HepG2 (cell line): ENCODE measurements around the gene RNF114. TPM values are rescaled to one million over a fixed set of nuclear protein-coding genes. Genes with fewer than 3 reads are reported as not detected.
A peak's percentile ranks its signal among the peaks of the same experiment; 100 is the strongest.

ENCODE experiments used
- FOXJ3 ChIP-seq: sonication (generic); formaldehyde crosslinking; IDR thresholded peaks from 2 replicates; pipeline ENCODE4 v1.4.0; 2020; ENCODE audit warnings: missing genetic modification reagents, mild to moderate bottlenecking, borderline replicate concordance
- FOXO1 ChIP-seq: sonication (generic); formaldehyde crosslinking; IDR thresholded peaks from 2 replicates; pipeline ENCODE4 v1.4.0; 2020; ENCODE audit warnings: missing genetic modification reagents
- GMEB1 ChIP-seq: sonication (generic); formaldehyde crosslinking; IDR thresholded peaks from 2 replicates; pipeline ENCODE4 v1.5.1; 2020; ENCODE audit warnings: missing genetic modification reagents, mild to moderate bottlenecking, borderline replicate concordance
- KAT2B ChIP-seq: fragments of 150-350 bp; IDR thresholded peaks from 2 replicates; pipeline ENCODE4 v1.6.1; 2014; ENCODE audit warnings: low read depth, low read length, borderline replicate concordance
- KDM3A ChIP-seq: IDR thresholded peaks from 2 replicates; pipeline ENCODE4 v1.6.1; 2018; ENCODE audit warnings: low read depth, missing compliant biosample characterization
- KDM4B ChIP-seq: sonication (generic); formaldehyde crosslinking; IDR thresholded peaks from 2 replicates; pipeline ENCODE4 v1.4.0; 2020; ENCODE audit warnings: missing genetic modification reagents
- KLF15 ChIP-seq: sonication (generic); formaldehyde crosslinking; IDR thresholded peaks from 2 replicates; pipeline ENCODE4 v1.8.1; 2023; ENCODE audit warnings: borderline replicate concordance, mild to moderate bottlenecking, inconsistent platforms, missing genetic modification reagents, mixed read lengths
- MAZ ChIP-seq, 2 experiments: sonication (generic) in 1 of 2; formaldehyde crosslinking in 1 of 2; IDR thresholded peaks; 2 replicates each; pipeline versions ENCODE4 v1.5.0 to v1.6.1; 2012 to 2020; ENCODE audit warnings: low read depth in 2 of 2, mild to moderate bottlenecking in 2 of 2, borderline replicate concordance in 1 of 2, improper control_type of control experiment in 1 of 2, low read length in 1 of 2, missing genetic modification reagents in 1 of 2, moderate library complexity in 1 of 2
- MED13 ChIP-seq: sonication (generic); formaldehyde crosslinking; IDR thresholded peaks from 2 replicates; pipeline ENCODE4 v1.5.0; 2020; ENCODE audit warnings: missing genetic modification reagents
- MIER2 ChIP-seq: IDR thresholded peaks from 2 replicates; pipeline ENCODE4 v1.6.1; 2016; ENCODE audit warnings: missing biosample characterization, missing genetic modification reagents
- MTA3 ChIP-seq: sonication (generic); formaldehyde crosslinking; IDR thresholded peaks from 2 replicates; pipeline ENCODE4 v1.4.0; 2020; ENCODE audit warnings: missing genetic modification reagents
- PAF1 ChIP-seq: IDR thresholded peaks from 2 replicates; pipeline ENCODE4 v1.6.1; 2016; ENCODE audit warnings: missing genetic modification reagents, missing compliant biosample characterization
- POLR2A ChIP-seq, 2 experiments: IDR thresholded peaks; 2 replicates each; pipeline ENCODE4 v1.6.1; 2011; ENCODE audit warnings: low read depth in 2 of 2, low read length in 2 of 2, mild to moderate bottlenecking in 1 of 2, moderate library complexity in 1 of 2; ENCODE audit not compliant: insufficient read depth in 1 of 2
- RAD21 ChIP-seq: fragments of 450-650 bp; formaldehyde crosslinking; IDR thresholded peaks from 2 replicates; pipeline ENCODE4 v1.5.0; 2020; ENCODE audit warnings: mild to moderate bottlenecking
- TFDP2 ChIP-seq: sonication (generic); formaldehyde crosslinking; IDR thresholded peaks from 2 replicates; pipeline ENCODE4 v1.4.0; 2020; ENCODE audit warnings: missing genetic modification reagents
- THAP8 ChIP-seq: sonication (generic); formaldehyde crosslinking; IDR thresholded peaks from 2 replicates; pipeline ENCODE4 v1.5.1; 2020; ENCODE audit warnings: missing genetic modification reagents, mild to moderate bottlenecking, borderline replicate concordance
- ZFP62 ChIP-seq: sonication (generic); formaldehyde crosslinking; IDR thresholded peaks from 2 replicates; pipeline ENCODE4 v1.4.0; 2020; ENCODE audit warnings: missing genetic modification reagents
- ZIK1 ChIP-seq: sonication (generic); formaldehyde crosslinking; IDR thresholded peaks from 2 replicates; pipeline ENCODE4 v1.5.0; 2020; ENCODE audit warnings: mild to moderate bottlenecking, low read depth, missing genetic modification reagents, borderline replicate concordance
- ZNF136 ChIP-seq: sonication (generic); formaldehyde crosslinking; IDR thresholded peaks from 2 replicates; pipeline ENCODE4 v1.8.1; 2022; ENCODE audit warnings: low read depth, mild to moderate bottlenecking, moderate library complexity, missing genetic modification reagents
- ZNF501 ChIP-seq: sonication (generic); formaldehyde crosslinking; IDR thresholded peaks from 2 replicates; pipeline ENCODE4 v1.5.1; 2020; ENCODE audit warnings: mild to moderate bottlenecking, moderate library complexity, missing genetic modification reagents
- ZNF616 ChIP-seq: sonication (generic); formaldehyde crosslinking; IDR thresholded peaks from 2 replicates; pipeline ENCODE4 v1.5.0; 2020; ENCODE audit warnings: low read depth, mild to moderate bottlenecking, missing genetic modification reagents
- ZNF670 ChIP-seq: sonication (generic); formaldehyde crosslinking; IDR thresholded peaks from 2 replicates; pipeline ENCODE4 v1.8.0; 2022; ENCODE audit warnings: mild to moderate bottlenecking, missing genetic modification reagents, borderline replicate concordance
- polyA plus RNA-seq, 8 experiments: library from polyadenylated mRNA; depleted of rRNA in 3 of 8; stranded (reverse) in 7 of 8; unstranded in 1 of 8; fragments of >200 nt; fragmentation: Illumina TruSeq in 4 of 8; extraction: Trizol in 4 of 8; gene quantifications; 2 replicates each; pipeline versions ENCODE4 v1.2.1 to v1.2.3, GENCODE V29; 2011 to 2016; ENCODE audit warnings: low read depth in 4 of 8, missing spikeins in 1 of 8, mixed read lengths in 1 of 8; ENCODE audit not compliant: insufficient read depth in 1 of 8
- total RNA-seq, 5 experiments: library from RNA; depleted of rRNA; stranded (reverse); fragments of >200 nt; fragmentation: Illumina TruSeq; extraction: Trizol; gene quantifications; 2 replicates each; pipeline ENCODE4 v1.2.3, GENCODE V29; 2016; ENCODE audit warnings: low read depth in 1 of 5

The RNF114 gene
- total and polyA plus RNA-seq, 2 of the 13 experiments (the other 11 are each of a cell fraction or from before 2014, with no cell fraction given): 119 to 126 TPM

GRCh38 chr20:49936153-49937026 lies at the start of gene RNF114 (continued):
- TF ChIP-seq ZIK1 (CRISPR knock-in tag) (peak; percentile 94), MED13 (CRISPR knock-in tag) (0 out of 2 replicates have a peak, but pooled peaks have one; percentile 48), TFDP2 (CRISPR knock-in tag) (peak; percentile 59; the same call in 1 of the 2 replicates), PAF1 (no peak), KAT2B (no peak), MIER2 (CRISPR knock-in tag) (peak; percentile 76), ZFP62 (CRISPR knock-in tag) (no peak), ZNF501 (peak; percentile 70), ZNF670 (peak; percentile 72; the same call in 1 of the 2 replicates), MTA3 (CRISPR knock-in tag) (0 out of 2 replicates have a peak, but pooled peaks have one; percentile 45), ZNF616 (peak; percentile 91), MAZ (IDR thresholded peaks at IDR 0.05; ENCODE audit: borderline replicate concordance, low read depth, low read length) (peak; percentile 32; the same call in 1 of the 2 replicates), MAZ (CRISPR knock-in tag; IDR thresholded peaks at IDR 0.05; ENCODE audit: low read depth) (peak; percentile 94), RAD21 (peak; percentile 31; the same call in 1 of the 2 replicates), ZNF136 (CRISPR knock-in tag) (no peak), THAP8 (CRISPR knock-in tag) (no peak), KDM3A (CRISPR knock-in tag) (peak; percentile 73; the same call in 1 of the 2 replicates), FOXO1 (CRISPR knock-in tag) (peak; percentile 68), GMEB1 (CRISPR knock-in tag) (peak; percentile 78), FOXJ3 (CRISPR knock-in tag) (0 out of 2 replicates have a peak, but pooled peaks have one; percentile 59), KDM4B (CRISPR knock-in tag) (0 out of 2 replicates have a peak, but pooled peaks have one; percentile 10), POLR2A (IDR thresholded peaks at IDR 0.05; ENCODE audit: insufficient read depth in 1 of 2, low read depth in 2 of 2, low read length in 2 of 2) (peak; percentile 87 to 99), KLF15 (CRISPR knock-in tag) (0 out of 2 replicates have a peak, but pooled peaks have one; percentile 51)
